Astrocyte (in vitro differentiated cells and primary cell): ENCODE results near the gene ADAMTS13. TPM values are rescaled to one million over a fixed set of nuclear protein-coding genes. Genes with fewer than 3 reads are reported as not detected.

Experiments
- DNase-seq: peaks from one replicate; pipeline ENCODE4 v3.0.0-alpha.2; 2010; ENCODE audit warnings: low read depth
- FAIRE-seq: peaks from 2 replicates; lab custom pipeline; 2011; peaks lifted over from hg19 to GRCh38; lab: Jason Lieb, UNC
- H2AFZ ChIP-seq: 2 replicates; pipeline ENCODE4 v1.6.0; 2012; ENCODE audit warnings: low read depth, low read length, inconsistent platforms
- H3K27ac ChIP-seq: 2 replicates; pipeline ENCODE4 v1.5.1; 2011; ENCODE audit warnings: low read depth, low read length, inconsistent platforms
- H3K27me3 ChIP-seq: 2 replicates; pipeline ENCODE4 v1.6.0; 2011; ENCODE audit warnings: low read length, inconsistent platforms; ENCODE audit not compliant: insufficient read depth
- H3K36me3 ChIP-seq: 2 replicates; pipeline ENCODE4 v1.5.1; 2011; ENCODE audit warnings: low read length, inconsistent platforms; ENCODE audit not compliant: insufficient read depth
- H3K4me1 ChIP-seq: 2 replicates; pipeline ENCODE4 v1.5.1; 2011; ENCODE audit warnings: low read length, inconsistent platforms; ENCODE audit not compliant: insufficient read depth
- H3K4me2 ChIP-seq: 2 replicates; pipeline ENCODE4 v1.6.0; 2012; ENCODE audit warnings: low read length, inconsistent platforms
- H3K4me3 ChIP-seq: 2 replicates; pipeline ENCODE4 v1.5.1; 2011; ENCODE audit warnings: low read depth, mild to moderate bottlenecking, low read length, inconsistent platforms; ENCODE audit not compliant: insufficient read depth
- H3K79me2 ChIP-seq: 2 replicates; pipeline ENCODE4 v1.6.0; 2012; ENCODE audit warnings: mild to moderate bottlenecking, low read length, inconsistent platforms; ENCODE audit not compliant: insufficient read depth
- H3K9ac ChIP-seq: 2 replicates; pipeline ENCODE4 v1.6.0; 2012; ENCODE audit warnings: mild to moderate bottlenecking, low read length, inconsistent platforms
- H3K9me3 ChIP-seq: 2 replicates; pipeline ENCODE4 v1.5.1; 2012; ENCODE audit warnings: low read depth, mild to moderate bottlenecking, low read length, inconsistent platforms; ENCODE audit not compliant: insufficient read depth
- H4K20me1 ChIP-seq: 2 replicates; pipeline ENCODE4 v1.6.0; 2012; ENCODE audit warnings: low read length, inconsistent platforms; ENCODE audit not compliant: insufficient read depth
- H3K27ac Mint-ChIP-seq: one replicate; pipeline ENCODE4 v1.8.0; 2021; ENCODE audit warnings: mild to moderate bottlenecking, mixed read lengths; ENCODE audit not compliant: unreplicated experiment
- H3K27me3 Mint-ChIP-seq: one replicate; pipeline ENCODE4 v1.8.0; 2021; ENCODE audit warnings: low read depth, mixed read lengths; ENCODE audit not compliant: unreplicated experiment
- H3K36me3 Mint-ChIP-seq: one replicate; pipeline ENCODE4 v1.8.0; 2021; ENCODE audit warnings: low read depth, mixed read lengths; ENCODE audit not compliant: unreplicated experiment
- H3K4me1 Mint-ChIP-seq: one replicate; pipeline ENCODE4 v1.8.0; 2021; ENCODE audit warnings: low read depth, mixed read lengths; ENCODE audit not compliant: unreplicated experiment
- H3K4me3 Mint-ChIP-seq: one replicate; pipeline ENCODE4 v1.8.0; 2021; ENCODE audit warnings: mild to moderate bottlenecking, moderate library complexity, mixed read lengths; ENCODE audit not compliant: unreplicated experiment
- H3K9me3 Mint-ChIP-seq: one replicate; pipeline ENCODE4 v1.8.0; 2021; ENCODE audit warnings: mild to moderate bottlenecking, mixed read lengths; ENCODE audit not compliant: unreplicated experiment
- EZH2 ChIP-seq: IDR thresholded peaks from 2 replicates; pipeline ENCODE4 v1.6.1; 2012; ENCODE audit warnings: mild to moderate bottlenecking, low read length, inconsistent platforms; ENCODE audit not compliant: insufficient read depth
- total RNA-seq: library from RNA; stranded (reverse); gene quantifications from 2 replicates; pipeline ENCODE4 v1.2.1, GENCODE V29; 2021
- TF ChIP-seq, protein P1 (sequence below): IDR thresholded peaks from 2 replicates; pipeline ENCODE4 v1.5.1; 2011; ENCODE audit warnings: low read depth, mild to moderate bottlenecking, inconsistent platforms, low read length, moderate library complexity; ENCODE audit not compliant: insufficient read depth

The ADAMTS13 gene
- total RNA-seq, 1 donor from 2014 or later: 5.6 TPM

DNA sequence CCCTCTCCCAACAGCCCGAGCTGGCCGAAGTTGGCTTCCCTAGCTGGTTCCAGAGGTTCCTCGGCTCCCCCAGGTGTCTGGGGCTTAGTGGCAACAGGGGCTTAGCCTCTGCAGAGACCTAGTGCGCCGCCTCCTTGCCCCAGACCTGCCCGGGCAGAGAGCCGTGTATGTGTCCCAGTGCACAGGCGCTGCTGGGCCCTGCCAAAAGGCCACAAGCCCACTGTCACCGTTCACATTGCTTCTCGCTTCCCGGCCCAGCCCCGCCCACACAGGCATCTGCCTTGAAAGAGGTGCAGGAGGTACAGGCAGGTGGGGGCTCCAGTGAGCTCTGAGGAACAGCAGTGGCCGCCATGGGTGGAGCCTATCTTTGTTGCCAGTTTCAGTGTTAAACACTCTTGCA lies 35.1 kb downstream of the ADAMTS13 start:
- Mint-ChIP-seq H3K36me3 (no peaks in the 10 kb centered on the region), H3K9me3 (no peaks in the 10 kb centered on the region), H3K27ac (no peak overlapping the region), H3K27me3 (peaks cover 9% of the 10 kb centered on the region), H3K4me1 (no peaks in the 10 kb centered on the region), H3K4me3 (no peak overlapping the region)
- H3K27ac ChIP-seq: no peak overlapping the region
- H3K79me2 ChIP-seq: no peaks in the 10 kb centered on the region
- no peak overlapping the region for H2AFZ ChIP-seq
- H3K36me3 ChIP-seq: no peaks in the 10 kb centered on the region
- peaks cover 17% of the 10 kb centered on the region for H4K20me1 ChIP-seq
- H3K4me2 ChIP-seq: no peak overlapping the region
- no peaks in the 10 kb centered on the region for H3K9me3 ChIP-seq
- H3K9ac ChIP-seq: no peak overlapping the region
- TF ChIP-seq, protein P1, sequence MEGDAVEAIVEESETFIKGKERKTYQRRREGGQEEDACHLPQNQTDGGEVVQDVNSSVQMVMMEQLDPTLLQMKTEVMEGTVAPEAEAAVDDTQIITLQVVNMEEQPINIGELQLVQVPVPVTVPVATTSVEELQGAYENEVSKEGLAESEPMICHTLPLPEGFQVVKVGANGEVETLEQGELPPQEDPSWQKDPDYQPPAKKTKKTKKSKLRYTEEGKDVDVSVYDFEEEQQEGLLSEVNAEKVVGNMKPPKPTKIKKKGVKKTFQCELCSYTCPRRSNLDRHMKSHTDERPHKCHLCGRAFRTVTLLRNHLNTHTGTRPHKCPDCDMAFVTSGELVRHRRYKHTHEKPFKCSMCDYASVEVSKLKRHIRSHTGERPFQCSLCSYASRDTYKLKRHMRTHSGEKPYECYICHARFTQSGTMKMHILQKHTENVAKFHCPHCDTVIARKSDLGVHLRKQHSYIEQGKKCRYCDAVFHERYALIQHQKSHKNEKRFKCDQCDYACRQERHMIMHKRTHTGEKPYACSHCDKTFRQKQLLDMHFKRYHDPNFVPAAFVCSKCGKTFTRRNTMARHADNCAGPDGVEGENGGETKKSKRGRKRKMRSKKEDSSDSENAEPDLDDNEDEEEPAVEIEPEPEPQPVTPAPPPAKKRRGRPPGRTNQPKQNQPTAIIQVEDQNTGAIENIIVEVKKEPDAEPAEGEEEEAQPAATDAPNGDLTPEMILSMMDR: no peak
- TF ChIP-seq EZH2: no peak
- no peak for DNase-seq
- H3K27me3 ChIP-seq: peaks cover 6% of the 10 kb centered on the region
- FAIRE-seq: no peak
- H3K4me3 ChIP-seq: no peak overlapping the region
- H3K4me1 ChIP-seq: peaks cover 4% of the 10 kb centered on the region

DNA sequence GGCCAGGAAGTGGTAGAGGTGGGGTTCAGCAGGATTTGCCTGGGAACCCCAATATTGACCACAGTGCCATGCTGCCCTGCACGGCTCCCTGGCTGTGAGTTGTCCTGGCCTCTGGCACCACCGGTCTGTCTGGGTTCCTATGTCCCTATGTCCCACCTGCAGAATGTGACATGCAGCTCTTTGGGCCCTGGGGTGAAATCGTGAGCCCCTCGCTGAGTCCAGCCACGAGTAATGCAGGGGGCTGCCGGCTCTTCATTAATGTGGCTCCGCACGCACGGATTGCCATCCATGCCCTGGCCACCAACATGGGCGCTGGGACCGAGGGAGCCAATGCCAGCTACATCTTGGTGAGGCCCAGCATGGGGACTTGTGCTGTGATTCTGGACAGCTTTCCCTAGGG lies 35.6 kb downstream of the ADAMTS13 start:
- H3K36me3 Mint-ChIP-seq: no peaks in the 10 kb centered on the region
- H3K4me3 Mint-ChIP-seq: no peak overlapping the region
- peaks cover 9% of the 10 kb centered on the region for H3K27me3 Mint-ChIP-seq
- FAIRE-seq (no peak), DNase-seq (no peak)
- no peaks in the 10 kb centered on the region for H3K4me1 Mint-ChIP-seq
- Histone ChIP-seq H2AFZ (no peak overlapping the region), H3K27me3 (peaks cover 6% of the 10 kb centered on the region), H3K27ac (no peak overlapping the region), H4K20me1 (peaks cover 22% of the 10 kb centered on the region), H3K36me3 (no peaks in the 10 kb centered on the region), H3K79me2 (no peaks in the 10 kb centered on the region), H3K4me1 (peaks cover 4% of the 10 kb centered on the region), H3K4me2 (no peak overlapping the region), H3K4me3 (no peak overlapping the region), H3K9ac (no peak overlapping the region), H3K9me3 (no peaks in the 10 kb centered on the region)
- no peaks in the 10 kb centered on the region for H3K9me3 Mint-ChIP-seq
- no peak overlapping the region for H3K27ac Mint-ChIP-seq
- TF ChIP-seq EZH2: no peak
- TF ChIP-seq, protein P1: no peak

DNA sequence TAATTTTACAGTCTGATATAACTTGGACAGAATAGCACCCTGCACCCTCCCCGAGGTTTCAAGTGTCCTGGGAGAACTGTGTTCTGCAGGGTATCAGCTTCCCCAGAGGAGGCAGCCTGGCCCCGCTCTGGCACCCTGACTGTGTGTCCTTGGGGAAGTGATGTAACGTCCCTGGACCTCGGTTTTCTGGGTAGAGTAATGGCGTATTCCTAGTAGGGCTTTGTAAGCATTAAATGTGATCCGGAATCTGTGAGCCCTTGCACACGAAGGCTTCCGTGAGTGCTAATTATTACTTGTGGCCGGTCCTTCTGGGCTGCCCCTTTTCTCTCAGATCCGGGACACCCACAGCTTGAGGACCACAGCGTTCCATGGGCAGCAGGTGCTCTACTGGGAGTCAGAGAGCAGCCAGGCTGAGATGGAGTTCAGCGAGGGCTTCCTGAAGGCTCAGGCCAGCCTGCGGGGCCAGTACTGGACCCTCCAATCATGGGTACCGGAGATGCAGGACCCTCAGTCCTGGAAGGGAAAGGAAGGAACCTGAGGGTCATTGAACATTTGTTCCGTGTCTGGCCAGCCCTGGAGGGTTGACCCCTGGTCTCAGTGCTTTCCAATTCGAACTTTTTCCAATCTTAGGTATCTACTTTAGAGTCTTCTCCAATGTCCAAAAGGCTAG lies 36.6 kb downstream of the ADAMTS13 start:
- H3K27me3 Mint-ChIP-seq: peaks cover 6% of the 10 kb centered on the region
- H3K36me3 ChIP-seq: no peaks in the 10 kb centered on the region
- peaks cover 2% of the 10 kb centered on the region for H3K36me3 Mint-ChIP-seq
- H2AFZ ChIP-seq: no peak overlapping the region
- H3K4me3 Mint-ChIP-seq: peak overlapping the region; percentile 84
- DNase-seq: no peak
- H3K9ac ChIP-seq: no peak overlapping the region
- TF ChIP-seq, protein P1: no peak
- no peak for TF ChIP-seq EZH2
- no peak overlapping the region for H3K4me3 ChIP-seq
- peaks cover 4% of the 10 kb centered on the region for H3K4me1 ChIP-seq
- no peaks in the 10 kb centered on the region for H3K9me3 ChIP-seq
- no peaks in the 10 kb centered on the region for H3K9me3 Mint-ChIP-seq
- no peak overlapping the region for H3K27ac ChIP-seq
- peaks cover 5% of the 10 kb centered on the region for H3K27me3 ChIP-seq
- FAIRE-seq: no peak
- peak overlapping the region; percentile 98 for H3K4me2 ChIP-seq
- H4K20me1 ChIP-seq: peaks cover 31% of the 10 kb centered on the region
- H3K79me2 ChIP-seq: no peaks in the 10 kb centered on the region
- no peak overlapping the region for H3K27ac Mint-ChIP-seq
- H3K4me1 Mint-ChIP-seq: no peaks in the 10 kb centered on the region
